HG03066 (cell line): Measurements from ENCODE around the gene NOC3L.

Source experiments
- ATAC-seq: cut with Tn5 transposase; IDR thresholded peaks from one replicate; pipeline ENCODE4 v1.9.1; 2021; ENCODE audit warnings: low read depth; ENCODE audit not compliant: unreplicated experiment

The NOC3L gene

DNA sequence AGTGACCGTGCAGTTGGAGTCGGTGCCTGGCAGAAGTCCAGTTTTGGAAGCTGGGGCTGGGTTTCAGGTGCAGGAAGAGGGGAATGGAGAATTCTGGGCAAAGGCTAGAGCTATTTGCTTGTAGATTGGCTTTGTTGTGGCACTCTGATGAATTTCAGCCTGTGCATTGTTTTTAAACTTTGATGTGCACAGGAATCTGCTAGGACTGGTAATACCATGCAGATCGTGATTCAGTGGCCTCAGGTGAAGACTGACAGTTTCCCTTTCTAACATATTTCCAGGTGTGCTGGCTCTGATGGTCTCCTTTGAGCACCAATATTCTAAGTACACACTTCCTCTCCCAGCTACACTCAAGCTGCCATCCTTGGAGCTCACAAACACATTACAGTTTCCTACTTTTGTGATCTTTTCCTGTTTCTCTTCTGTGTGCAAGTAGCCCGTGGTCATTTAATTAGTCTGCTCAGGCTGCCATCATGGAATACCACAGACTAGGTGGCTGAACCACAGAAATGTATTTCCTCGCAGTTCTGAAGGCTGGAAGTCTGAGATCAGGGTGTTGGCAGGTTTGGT lies 55.6 kb downstream of the NOC3L start:
- no peak for ATAC-seq

DNA sequence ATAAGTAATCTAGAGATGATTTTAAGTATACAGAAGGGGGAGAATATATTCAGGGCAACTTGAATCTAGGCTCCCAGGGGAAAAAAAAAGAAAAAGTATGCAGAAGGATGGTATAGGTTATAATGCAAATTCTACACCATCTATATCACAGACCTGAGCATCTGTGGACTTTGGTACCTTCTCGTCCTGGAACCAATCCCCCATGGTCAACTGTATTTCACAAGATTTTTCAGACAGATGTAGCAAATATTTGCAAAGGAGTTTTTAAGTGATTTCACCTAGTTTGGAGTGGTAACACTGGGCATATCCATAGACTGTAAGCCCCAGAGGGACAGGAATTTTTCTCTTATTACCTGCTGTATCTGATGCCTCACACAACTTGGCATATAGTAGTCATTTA lies 58.8 kb downstream of the NOC3L start:
- no peak for ATAC-seq

DNA sequence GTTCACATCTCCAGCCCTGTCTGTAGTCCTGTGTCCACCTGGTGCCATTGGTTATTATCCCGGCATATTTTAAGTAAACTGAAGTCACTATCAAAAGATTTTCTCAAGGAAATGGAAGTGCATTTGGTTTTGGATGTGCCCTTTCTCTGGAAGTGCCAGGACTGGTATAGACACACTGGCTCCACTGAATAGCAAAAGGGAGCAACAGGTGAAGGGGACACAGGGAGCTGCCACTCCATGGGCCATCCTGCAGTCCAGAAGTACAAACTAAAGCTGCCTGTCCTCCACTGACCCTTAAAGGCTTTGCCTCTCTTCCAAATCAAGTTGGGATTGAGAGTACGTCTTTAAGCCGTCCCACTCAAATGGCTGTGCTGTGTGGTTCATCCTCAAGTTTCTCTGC lies 62.7 kb downstream of the NOC3L start:
- no peak for ATAC-seq

GRCh38 chr10:94299417-94299816 lies 63.3 kb downstream of the NOC3L start:
- no peak for ATAC-seq

DNA sequence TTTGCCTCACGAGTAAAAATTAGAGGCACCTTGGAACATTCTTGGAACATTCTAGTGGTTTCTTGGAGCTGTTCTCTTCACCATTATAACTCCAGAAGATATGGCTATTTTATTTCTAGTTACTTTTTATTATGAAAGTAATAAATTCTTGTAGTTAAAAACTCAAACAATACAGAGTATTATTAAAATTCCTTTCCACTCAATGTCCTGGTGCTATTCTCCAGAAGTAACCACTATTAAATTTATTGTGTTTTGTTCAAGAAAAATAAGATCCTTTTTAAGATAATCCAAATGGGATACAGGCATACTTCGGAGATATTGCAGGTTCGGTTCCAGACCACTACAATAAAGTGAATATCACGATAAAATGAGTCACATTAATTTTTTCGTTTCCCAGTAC lies 68.6 kb downstream of the NOC3L start:
- ATAC-seq, result no peak

DNA sequence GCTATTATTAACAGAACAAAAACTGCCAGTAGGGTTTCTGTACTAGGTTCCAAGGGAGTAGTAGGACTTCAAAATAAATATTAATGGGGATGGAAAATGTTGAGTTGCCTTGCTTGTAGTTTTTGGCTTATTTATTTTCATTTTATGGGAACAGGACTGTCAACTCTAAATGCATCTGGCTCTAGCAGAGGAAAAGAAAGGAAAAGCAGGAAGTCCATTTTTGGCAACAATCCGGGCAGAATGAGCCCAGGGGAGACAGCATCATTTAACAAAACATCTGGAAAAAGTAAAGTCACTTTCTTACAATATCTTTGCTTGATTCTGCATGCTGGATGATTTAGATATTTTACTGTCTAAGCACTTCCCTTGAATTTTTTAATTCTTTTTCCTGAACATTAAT lies 69.4 kb downstream of the NOC3L start:
- no peak for ATAC-seq

DNA sequence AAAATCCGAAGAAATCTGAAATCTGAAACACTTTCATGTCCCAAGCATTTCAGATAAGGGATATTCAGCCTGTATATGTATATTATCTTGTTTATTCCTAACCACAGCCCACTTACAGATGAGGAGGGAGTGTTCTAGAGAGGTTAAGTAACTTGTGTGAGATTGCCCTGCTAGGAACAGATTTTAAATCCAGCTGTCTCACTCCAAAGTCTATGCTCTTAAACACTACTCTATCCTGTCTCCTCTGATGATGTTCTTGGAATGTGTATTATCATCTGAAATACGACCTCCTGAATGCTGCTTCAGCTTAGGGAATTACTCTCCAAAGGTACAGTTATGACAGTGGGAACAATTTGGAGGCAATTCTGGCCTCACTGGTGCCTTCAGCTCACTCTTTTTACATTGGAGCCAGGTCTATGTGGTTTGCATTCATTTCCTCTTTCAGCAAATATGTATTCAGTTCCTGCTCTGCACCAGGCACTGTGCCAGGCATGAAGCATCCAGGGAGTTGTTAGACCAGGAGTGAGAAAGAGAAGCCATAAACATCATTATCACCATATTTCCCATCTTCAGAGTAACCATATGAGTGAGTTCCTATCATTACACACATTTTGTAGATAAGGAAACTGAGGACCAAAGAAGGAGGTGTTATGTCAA lies 70.2 kb downstream of the NOC3L start:
- ATAC-seq, result no peak

GRCh38 chr10:94288361-94289101 lies 74.2 kb downstream of the NOC3L start:
- no peak for ATAC-seq

GRCh38 chr10:94287336-94287735 lies 75.4 kb downstream of the NOC3L start:
- no peak for ATAC-seq

DNA sequence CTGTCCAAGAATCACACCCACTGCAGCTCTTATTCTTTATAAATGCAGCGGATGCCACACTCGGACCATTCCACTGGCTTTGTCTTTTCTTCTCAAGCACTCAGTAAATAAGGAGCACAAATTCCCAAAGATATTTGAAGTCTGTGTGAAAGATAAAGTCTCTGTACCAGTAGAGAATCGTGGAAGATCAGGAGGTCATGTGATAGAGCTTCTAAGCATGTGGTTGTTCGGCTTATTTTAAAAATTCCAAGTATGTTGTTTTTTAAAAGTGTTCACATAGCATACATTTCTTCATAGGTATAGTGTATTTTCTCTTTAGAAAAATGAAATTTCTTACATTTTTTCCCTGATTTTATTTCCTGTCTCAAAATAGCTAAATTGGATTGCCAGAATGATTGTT lies 75.8 kb downstream of the NOC3L start:
- ATAC-seq, result no peak

DNA sequence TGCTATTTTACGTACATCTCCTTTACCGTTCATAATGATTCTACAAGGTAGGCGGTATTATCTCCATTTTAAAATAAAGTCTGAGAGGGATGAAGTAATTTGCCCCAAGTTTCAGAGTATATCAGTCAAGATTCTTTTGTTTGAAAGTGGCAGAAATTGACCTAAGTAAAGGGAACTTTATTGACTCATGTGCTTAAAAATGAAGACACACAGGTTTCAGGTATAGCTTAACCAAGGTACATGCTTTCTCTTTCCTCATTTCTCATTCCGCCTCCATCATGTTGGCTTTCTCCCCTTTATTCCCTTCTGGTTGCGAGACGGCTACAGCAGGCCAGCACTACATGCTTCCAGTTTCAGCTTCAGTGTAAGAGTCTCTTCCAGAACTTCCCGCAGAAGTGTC lies 77.5 kb downstream of the NOC3L start:
- no peak for ATAC-seq
